ENCODE measurements around the gene DQX1. TPM values are rescaled to one million over a fixed set of nuclear protein-coding genes. Genes with fewer than 3 reads are reported as not detected.

DQX1 gene
- total RNA-seq, 1 donor from 2014 or later = 9.6 TPM

DNA sequence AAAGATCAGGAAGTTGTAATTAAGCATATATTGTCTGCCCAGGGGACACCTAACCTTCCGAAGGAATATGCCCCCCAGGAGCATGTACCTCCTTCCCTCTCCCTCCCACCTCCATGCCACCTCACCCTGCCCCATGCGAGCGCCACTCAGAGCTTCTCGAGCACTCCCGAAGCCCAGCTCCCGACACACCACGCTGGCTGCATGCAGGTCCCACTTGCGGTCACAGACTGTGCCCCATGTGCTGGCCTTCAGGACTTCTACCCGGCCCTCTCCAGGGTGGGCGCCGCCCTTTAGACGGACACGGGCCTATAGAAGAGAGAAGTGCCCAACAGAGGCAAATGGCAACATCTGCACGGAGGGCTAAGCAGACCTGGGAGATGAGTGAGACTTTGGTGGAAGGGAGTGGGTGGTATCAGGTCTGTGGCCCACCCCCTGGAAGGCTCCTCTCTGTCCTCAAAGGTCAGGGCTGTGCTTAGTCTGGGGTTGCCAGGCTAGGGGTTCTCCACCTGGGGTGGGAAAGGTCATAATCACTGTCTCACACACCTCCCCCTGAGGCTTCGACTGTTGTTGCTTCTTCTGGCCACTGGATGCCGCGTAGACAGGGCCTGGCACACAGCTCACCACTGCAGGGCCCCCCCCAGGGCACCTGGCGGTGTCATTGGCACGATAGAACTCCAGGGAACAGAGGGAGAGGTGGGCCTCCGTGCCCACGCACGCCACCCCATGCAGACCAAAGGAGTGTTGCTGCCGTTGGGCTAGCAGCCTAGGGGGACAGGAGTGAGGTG lies 10.3 kb upstream of the DQX1 start:
- TF ChIP-seq POLR2A (IDR thresholded peaks at IDR 0.05) = no peak
- no peak for TF ChIP-seq POLR2AphosphoS5 (IDR thresholded peaks at IDR 0.05; ENCODE audit: insufficient read depth in 1 of 2, low read depth in 1 of 2)
- TF ChIP-seq, protein P1, sequence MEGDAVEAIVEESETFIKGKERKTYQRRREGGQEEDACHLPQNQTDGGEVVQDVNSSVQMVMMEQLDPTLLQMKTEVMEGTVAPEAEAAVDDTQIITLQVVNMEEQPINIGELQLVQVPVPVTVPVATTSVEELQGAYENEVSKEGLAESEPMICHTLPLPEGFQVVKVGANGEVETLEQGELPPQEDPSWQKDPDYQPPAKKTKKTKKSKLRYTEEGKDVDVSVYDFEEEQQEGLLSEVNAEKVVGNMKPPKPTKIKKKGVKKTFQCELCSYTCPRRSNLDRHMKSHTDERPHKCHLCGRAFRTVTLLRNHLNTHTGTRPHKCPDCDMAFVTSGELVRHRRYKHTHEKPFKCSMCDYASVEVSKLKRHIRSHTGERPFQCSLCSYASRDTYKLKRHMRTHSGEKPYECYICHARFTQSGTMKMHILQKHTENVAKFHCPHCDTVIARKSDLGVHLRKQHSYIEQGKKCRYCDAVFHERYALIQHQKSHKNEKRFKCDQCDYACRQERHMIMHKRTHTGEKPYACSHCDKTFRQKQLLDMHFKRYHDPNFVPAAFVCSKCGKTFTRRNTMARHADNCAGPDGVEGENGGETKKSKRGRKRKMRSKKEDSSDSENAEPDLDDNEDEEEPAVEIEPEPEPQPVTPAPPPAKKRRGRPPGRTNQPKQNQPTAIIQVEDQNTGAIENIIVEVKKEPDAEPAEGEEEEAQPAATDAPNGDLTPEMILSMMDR (IDR thresholded peaks at IDR 0.05) = no peak
- no peaks in the 10 kb centered on the region for H3K27me3 ChIP-seq
- peaks cover 8% of the 10 kb centered on the region for H3K4me1 ChIP-seq
- no peak overlapping the region for H3K27ac ChIP-seq
- no peaks in the 10 kb centered on the region for H3K9me3 ChIP-seq
- no peak for DNase-seq (ENCODE audit: extremely low spot score in 2 of 2)
- peaks cover 0 to 4% of the 10 kb centered on the region in 2 donors for H3K36me3 ChIP-seq
- intact Hi-C loops (cut with DNase I) = no loop called here
- no peak overlapping the region for H3K4me3 ChIP-seq

DNA sequence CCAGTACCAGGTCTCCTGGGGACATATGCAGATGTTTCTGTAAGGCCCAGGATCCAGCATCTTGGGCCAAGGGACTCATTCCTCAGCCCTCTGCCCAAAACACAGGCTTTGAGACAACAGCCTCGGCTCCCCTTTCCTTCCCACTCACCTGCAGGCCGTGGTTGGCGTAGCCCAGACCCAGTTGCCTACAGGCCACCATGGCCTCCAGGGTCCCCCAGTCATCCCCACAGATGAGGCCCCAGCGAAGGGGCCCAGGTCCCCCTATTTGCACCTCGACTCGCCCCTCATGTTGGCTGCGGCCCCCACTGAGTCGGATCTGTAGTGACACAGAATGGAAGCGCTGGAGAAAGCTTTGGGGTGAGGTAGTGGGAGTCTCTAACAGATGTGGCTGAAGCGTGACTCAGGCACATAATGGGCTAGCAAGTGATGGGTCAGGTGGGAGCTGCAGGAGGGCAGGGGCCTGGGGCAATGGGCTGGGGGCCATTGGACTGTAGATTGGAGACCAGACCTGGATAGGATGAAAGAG lies 9.5 kb upstream of the DQX1 start:
- intact Hi-C loops (cut with DNase I) = no loop called here
- Histone ChIP-seq H3K9me3 (no peaks in the 10 kb centered on the region), H3K4me3 (no peak overlapping the region), H3K4me1 (peaks cover 17% of the 10 kb centered on the region), H3K27ac (no peak overlapping the region), H3K27me3 (no peaks in the 10 kb centered on the region), H3K36me3 (peaks cover 0 to 4% of the 10 kb centered on the region in 2 donors)
- TF ChIP-seq, protein P1 (IDR thresholded peaks at IDR 0.05) = no peak
- no peak for TF ChIP-seq POLR2AphosphoS5 (IDR thresholded peaks at IDR 0.05; ENCODE audit: insufficient read depth in 1 of 2, low read depth in 1 of 2)
- no peak for TF ChIP-seq POLR2A (IDR thresholded peaks at IDR 0.05)
- DNase-seq (ENCODE audit: extremely low spot score in 2 of 2) = no peak

DNA sequence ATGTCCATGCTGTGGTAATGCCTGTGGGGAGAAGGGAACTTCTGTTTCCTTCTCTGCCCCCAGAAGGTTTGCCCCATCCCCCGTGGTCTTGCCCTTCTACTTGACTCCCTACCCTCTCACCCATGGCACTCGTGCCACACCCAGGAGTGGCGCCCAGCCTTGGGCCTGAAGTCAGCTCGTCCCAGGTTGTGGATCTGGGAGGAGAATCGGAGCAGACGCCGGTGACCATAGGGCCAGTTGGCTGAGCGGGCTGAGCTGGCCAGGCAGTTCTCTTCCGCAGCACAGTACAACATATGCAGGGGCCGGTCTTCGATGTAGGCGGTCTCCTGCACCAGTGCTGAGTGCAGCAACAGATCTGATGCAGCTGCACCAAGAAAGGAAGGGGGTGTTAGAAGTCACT lies 8.4 kb upstream of the DQX1 start:
- H3K4me1 ChIP-seq = peaks cover 17% of the 10 kb centered on the region
- no peaks in the 10 kb centered on the region for H3K27me3 ChIP-seq
- DNase-seq (ENCODE audit: extremely low spot score in 2 of 2) = no peak
- H3K4me3 ChIP-seq = no peak overlapping the region
- no peaks in the 10 kb centered on the region for H3K9me3 ChIP-seq
- H3K36me3 ChIP-seq = peaks cover 0 to 4% of the 10 kb centered on the region in 2 donors
- intact Hi-C loops (cut with DNase I) = no loop called here
- TF ChIP-seq, protein P1 (IDR thresholded peaks at IDR 0.05) = no peak
- TF ChIP-seq POLR2AphosphoS5 (IDR thresholded peaks at IDR 0.05; ENCODE audit: insufficient read depth in 1 of 2, low read depth in 1 of 2) (no peak), POLR2A (IDR thresholded peaks at IDR 0.05) (no peak)
- H3K27ac ChIP-seq = no peak overlapping the region

DNA sequence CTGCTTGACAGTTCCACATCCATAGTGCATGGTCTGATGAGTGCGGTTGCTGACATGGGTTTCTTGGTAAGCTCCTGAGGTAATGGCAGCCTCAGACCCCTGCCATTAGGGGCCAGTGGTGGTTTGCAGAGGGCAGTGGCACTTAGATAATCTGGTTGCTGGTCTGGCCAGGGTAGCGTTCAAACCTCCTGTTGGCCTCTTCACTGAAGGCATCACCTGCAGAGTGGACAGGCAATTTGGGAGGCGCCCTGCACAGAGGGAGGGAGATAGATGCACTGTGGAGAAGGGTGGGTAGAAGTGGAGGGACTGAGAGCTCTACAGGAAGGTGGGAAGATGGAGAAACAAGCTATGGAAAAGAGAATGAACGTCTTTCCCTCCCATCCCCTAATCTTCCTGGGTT lies 7.4 kb upstream of the DQX1 start:
- Histone ChIP-seq H3K9me3 (no peaks in the 10 kb centered on the region), H3K4me1 (peaks cover 25% of the 10 kb centered on the region), H3K36me3 (peaks cover 0 to 4% of the 10 kb centered on the region in 2 donors), H3K4me3 (no peak overlapping the region), H3K27me3 (no peaks in the 10 kb centered on the region), H3K27ac (no peak overlapping the region)
- TF ChIP-seq, protein P1 (IDR thresholded peaks at IDR 0.05) = no peak
- TF ChIP-seq POLR2A (IDR thresholded peaks at IDR 0.05) = no peak
- no peak for TF ChIP-seq POLR2AphosphoS5 (IDR thresholded peaks at IDR 0.05; ENCODE audit: insufficient read depth in 1 of 2, low read depth in 1 of 2)
- no peak for DNase-seq (ENCODE audit: extremely low spot score in 2 of 2)
- intact Hi-C loops (cut with DNase I) = no loop called here

DNA sequence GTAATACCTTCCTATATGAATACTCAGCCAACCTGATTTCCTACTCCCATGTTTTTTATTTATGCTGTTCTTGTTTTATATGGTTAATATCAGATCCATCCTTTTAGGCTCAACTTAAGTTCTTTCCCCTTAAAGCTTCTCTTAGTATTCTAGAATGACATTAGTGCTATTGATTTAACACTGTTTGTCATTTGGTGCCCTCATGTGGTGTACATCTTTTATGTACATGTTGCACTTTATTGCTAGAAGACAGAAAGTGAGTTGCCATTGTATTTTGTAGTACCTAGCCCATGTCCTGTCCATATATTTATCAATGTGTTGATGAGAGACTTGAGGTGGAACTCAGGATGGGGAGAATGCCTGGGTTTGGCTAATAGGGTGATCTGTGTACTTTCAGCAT lies 6.2 kb upstream of the DQX1 start:
- no peak for DNase-seq (ENCODE audit: extremely low spot score in 2 of 2)
- intact Hi-C loops (cut with DNase I) = no loop called here
- Histone ChIP-seq H3K9me3 (no peaks in the 10 kb centered on the region), H3K27ac (no peak overlapping the region), H3K27me3 (no peaks in the 10 kb centered on the region), H3K36me3 (peaks cover 0 to 10% of the 10 kb centered on the region in 2 donors), H3K4me1 (peaks cover 33% of the 10 kb centered on the region), H3K4me3 (no peak overlapping the region)
- TF ChIP-seq, protein P1 (IDR thresholded peaks at IDR 0.05) = no peak
